Heart right ventricle (tissue), 16 donors: ENCODE measurements around the gene CORO1C. TPM values are rescaled to one million over a fixed set of nuclear protein-coding genes. Genes with fewer than 3 reads are reported as not detected.
A peak's percentile ranks its signal among the peaks of the same experiment; 100 is the strongest.

Experiments used
- ATAC-seq, 8 donors: fragments of 200-7000 bp; cut with Tn5 transposase; one replicate each; pipeline ENCODE4 v1.9.1; 2020; ENCODE audit warnings: mild to moderate bottlenecking in 8 of 8, moderate library complexity in 8 of 8, moderate number of reproducible peaks in 1 of 8
- DNase-seq, 2 donors: peaks; one replicate each; pipeline ENCODE4 v3.0.0-alpha.2; 2020
- H3K27ac ChIP-seq, 10 donors: fragments of 200-600 bp; sonication (generic) in 2 of 10; one replicate each; pipeline versions ENCODE4 v1.5.0 to v1.8.0; 2020 to 2022; ENCODE audit warnings: mild to moderate bottlenecking in 3 of 10
- H3K27me3 ChIP-seq, 7 donors: fragments of 200-600 bp; one replicate each; pipeline ENCODE4 v1.8.0; 2021 to 2022; ENCODE audit warnings: mild to moderate bottlenecking in 2 of 7
- H3K36me3 ChIP-seq, 9 donors: fragments of 200-600 bp; sonication (generic) in 1 of 9; one replicate each; pipeline versions ENCODE4 v1.5.0 to v1.8.0; 2020 to 2022; ENCODE audit warnings: mild to moderate bottlenecking in 2 of 9
- H3K4me1 ChIP-seq, 9 donors: fragments of 200-600 bp; sonication (generic) in 1 of 9; one replicate each; pipeline versions ENCODE4 v1.5.0 to v1.8.0; 2020 to 2022; ENCODE audit warnings: mild to moderate bottlenecking in 4 of 9
- H3K4me3 ChIP-seq, 10 donors: fragments of 200-600 bp; sonication (generic) in 2 of 10; one replicate each; pipeline versions ENCODE4 v1.5.0 to v1.8.0; 2020 to 2022; ENCODE audit warnings: mild to moderate bottlenecking in 7 of 10, moderate library complexity in 2 of 10
- H3K9me3 ChIP-seq, 11 donors: fragments of 200-600 bp in 10 of 11; sonication (generic) in 2 of 11; one replicate each; pipeline versions ENCODE4 v1.5.0 to v1.8.0; 2013 to 2022; ENCODE audit warnings: mild to moderate bottlenecking in 2 of 11, control low read depth in 1 of 11, moderate library complexity in 1 of 11
- WGBS, 2 donors: extraction: QIAGEN DNeasy Blood & Tissue Kit; methylation state at CpG; one replicate each; pipeline ENCODE4 v1.1.7; 2013; ENCODE audit warnings: inconsistent platforms in 1 of 2; 5-methylcytosine and 5-hydroxymethylcytosine counted together
- intact Hi-C, 10 donors: fragments of 100-400 bp; cut with DNase I; formaldehyde crosslinking; loops; one replicate each; pipeline versions ENCODE4 v1.11.1 to v1.14.2; 2022
- polyA plus RNA-seq, 2 donors: library from polyadenylated mRNA; stranded (reverse); fragments of 200-250 nt; gene quantifications; one replicate each; pipeline ENCODE4 v1.2.3, GENCODE V29; 2013
- total RNA-seq, 10 donors: library from RNA; stranded (reverse); fragmentation: NEBNext Ultra II Directional in 3 of 10; extraction: Animal tissue kit (Norgen Biotek cat#: 25700) in 3 of 10; gene quantifications; one replicate each; pipeline versions ENCODE4 v1.2.1 to v1.2.4, GENCODE V29; 2021 to 2023
- TF ChIP-seq, protein P1 (sequence below), 9 donors: fragments of 200-600 bp; sonication (generic) in 2 of 9; IDR thresholded peaks; one replicate each; pipeline versions ENCODE4 v1.5.0 to v1.8.0; 2021 to 2022; ENCODE audit warnings: antibody characterized with exemption in 9 of 9, mild to moderate bottlenecking in 5 of 9, moderate library complexity in 1 of 9
- donor health status: Arrhythmogenic right ventricular cardiomyopathy.
- donor health status: ischemic (EF 13 %, LVEDD 7.1; RV severe dilation, severe dysfunction).
- donor health status: healthy with polysubstance abuse.
- donor health status: DM: no; HTN: yes; CAD: no.
- donor health status: DM: no; HTN: no; CAD: no.
- donor health status: ischemic (EF 25% LVEDD 6.9; RV normal size, moderate dysfunction).
- donor health status: ischemic (EF 25% LVEDD 5.7; RV mildly dilated, moderate dysfunction).
- donor health status: healthy.
- donor health status: DM: yes; HTN: yes; CAD: no.
- donor health status: Ischemic cardiomyopathy.
- donor health status: ischemic (EF 35%, LVEDD 5.7; RV mildly dilated, moderate dysfunction).
- donor health status: nonischemic (EF 11% LVEDD 7.7; RV severe dilation, severe dysfunction).
- donor health status: DM: yes; HTN: yes; CAD: no.
- donor health status: PGD.
- donor health status: ischemic (EF 29% LVEDD 5.4; RV normal size, mild dysfunction).
- donor health status: nonischemic (EF 23%, LVEDD 6.1; RV moderate dilation, normal function).

The CORO1C gene
- total and polyA plus RNA-seq, 12 donors, result 25.5 to 88.6 (median 58.2) TPM

DNA sequence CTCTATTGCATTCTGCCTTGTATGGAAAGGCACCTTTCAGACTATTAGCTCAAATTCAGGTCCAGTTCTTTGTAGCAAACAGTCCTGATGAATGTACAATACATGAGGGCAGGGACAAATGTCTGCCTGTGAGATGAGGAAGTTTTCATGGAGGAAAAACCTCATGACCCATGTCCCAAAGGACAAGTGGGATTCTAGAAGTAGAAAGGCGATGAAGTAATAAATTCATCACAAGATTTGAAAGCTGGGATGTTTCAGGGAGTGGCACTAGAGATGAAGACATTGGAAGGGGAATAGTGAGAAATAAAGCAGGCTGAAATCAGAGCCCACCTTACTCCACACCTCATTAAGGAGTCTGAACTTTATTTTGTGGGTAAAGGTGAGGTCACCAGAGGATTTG is 4.2 kb downstream of the CORO1C start:
- H3K27ac ChIP-seq, result peak overlapping the region in 1 of 10 donors; percentile 6
- DNase-seq (no peak), ATAC-seq (no peak)
- no peak overlapping the region for H3K4me3 ChIP-seq
- intact Hi-C loops, result loop anchor here in 3 of 10 donors (5.0 to 10.0 kb wide), 3 partner anchors 52 to 125 kb away; no protein-coding TSS in a partner anchor
- H3K27me3 ChIP-seq, result no peaks in the 10 kb centered on the region
- no peaks in the 10 kb centered on the region for H3K9me3 ChIP-seq
- H3K36me3 ChIP-seq, result no peaks in the 10 kb centered on the region
- TF ChIP-seq, protein P1, sequence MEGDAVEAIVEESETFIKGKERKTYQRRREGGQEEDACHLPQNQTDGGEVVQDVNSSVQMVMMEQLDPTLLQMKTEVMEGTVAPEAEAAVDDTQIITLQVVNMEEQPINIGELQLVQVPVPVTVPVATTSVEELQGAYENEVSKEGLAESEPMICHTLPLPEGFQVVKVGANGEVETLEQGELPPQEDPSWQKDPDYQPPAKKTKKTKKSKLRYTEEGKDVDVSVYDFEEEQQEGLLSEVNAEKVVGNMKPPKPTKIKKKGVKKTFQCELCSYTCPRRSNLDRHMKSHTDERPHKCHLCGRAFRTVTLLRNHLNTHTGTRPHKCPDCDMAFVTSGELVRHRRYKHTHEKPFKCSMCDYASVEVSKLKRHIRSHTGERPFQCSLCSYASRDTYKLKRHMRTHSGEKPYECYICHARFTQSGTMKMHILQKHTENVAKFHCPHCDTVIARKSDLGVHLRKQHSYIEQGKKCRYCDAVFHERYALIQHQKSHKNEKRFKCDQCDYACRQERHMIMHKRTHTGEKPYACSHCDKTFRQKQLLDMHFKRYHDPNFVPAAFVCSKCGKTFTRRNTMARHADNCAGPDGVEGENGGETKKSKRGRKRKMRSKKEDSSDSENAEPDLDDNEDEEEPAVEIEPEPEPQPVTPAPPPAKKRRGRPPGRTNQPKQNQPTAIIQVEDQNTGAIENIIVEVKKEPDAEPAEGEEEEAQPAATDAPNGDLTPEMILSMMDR (IDR thresholded peaks at IDR 0.05), result no peak
- 88 to 91% methylated on average over 1 of the region's 1 CpG for WGBS, 2 donors
- H3K4me1 ChIP-seq, result peaks cover 6 to 82% (median 64%) of the 10 kb centered on the region in 9 donors

DNA sequence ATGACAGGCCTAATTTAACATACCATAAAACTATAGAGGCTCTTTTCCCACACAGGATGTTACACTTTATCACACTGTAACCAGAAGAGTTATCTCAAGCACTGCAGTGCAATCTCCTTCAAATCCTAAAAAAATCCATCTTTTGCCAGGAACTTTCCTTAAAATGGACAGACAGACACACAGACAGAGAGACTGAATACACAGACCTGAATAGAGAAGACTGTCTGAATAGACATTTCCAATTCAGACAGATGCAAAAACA is 6.5 kb downstream of the CORO1C start:
- H3K27me3 ChIP-seq, result no peaks in the 10 kb centered on the region
- DNase-seq (no peak), ATAC-seq (no peak)
- H3K36me3 ChIP-seq, result no peaks in the 10 kb centered on the region
- TF ChIP-seq, protein P1 (IDR thresholded peaks at IDR 0.05), result no peak
- intact Hi-C loops, result loop anchor here in 3 of 10 donors (5.0 to 10.0 kb wide), 3 partner anchors 50 to 127 kb away; no protein-coding TSS in a partner anchor
- H3K4me3 ChIP-seq, result no peak overlapping the region
- H3K4me1 ChIP-seq, result peaks cover 14 to 96% (median 83%) of the 10 kb centered on the region in 9 donors
- H3K27ac ChIP-seq, result peak overlapping the region in 5 of 10 donors; percentile 19 to 78 (median 60)
- H3K9me3 ChIP-seq, result no peaks in the 10 kb centered on the region

DNA sequence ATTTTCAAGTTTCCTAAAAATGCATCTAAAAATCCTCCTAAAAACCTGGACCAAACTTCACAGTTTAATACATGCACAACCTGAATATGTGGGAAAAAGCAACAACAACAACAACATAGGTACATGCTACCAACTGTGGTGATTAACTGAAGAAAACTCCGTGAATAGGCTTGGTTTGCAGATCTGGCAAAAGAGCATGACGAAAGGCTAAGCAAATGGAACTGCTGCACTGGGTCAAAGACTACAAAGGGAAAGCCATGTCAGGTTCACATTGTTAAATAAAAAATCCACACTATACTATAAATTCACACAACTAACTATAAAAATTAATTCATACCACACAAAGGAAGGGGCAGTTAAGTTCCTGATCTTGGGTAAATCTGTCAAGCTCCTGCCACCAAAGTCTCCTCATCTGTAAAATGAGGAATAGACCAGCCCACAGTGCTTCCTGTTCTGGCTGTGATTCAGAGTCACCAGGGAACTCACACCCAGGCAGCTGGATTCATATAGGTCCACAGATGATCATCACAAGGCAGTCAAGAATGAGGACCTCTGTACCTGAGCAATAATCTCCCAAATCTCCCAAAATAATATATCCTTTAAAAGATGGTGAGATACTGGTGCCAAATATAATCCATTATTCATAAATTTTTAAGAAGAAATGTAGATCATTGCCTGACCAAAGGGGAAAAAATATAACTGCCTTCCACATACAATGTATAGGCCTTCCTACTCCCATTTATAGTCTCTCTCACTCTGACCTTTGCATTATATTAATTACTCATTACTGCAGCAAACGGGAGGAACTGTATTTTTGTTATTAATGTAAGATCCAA is 7.0 kb downstream of the CORO1C start:
- Histone ChIP-seq H3K36me3 (no peaks in the 10 kb centered on the region), H3K27ac (peak overlapping the region in 8 of 10 donors; percentile 19 to 78 (median 57)), H3K4me3 (no peak overlapping the region), H3K27me3 (no peaks in the 10 kb centered on the region), H3K4me1 (peaks cover 14 to 96% (median 83%) of the 10 kb centered on the region in 9 donors), H3K9me3 (no peaks in the 10 kb centered on the region)
- ATAC-seq (peak in 6 of 8 donors; percentile 26 to 54 (median 40)), DNase-seq (no peak)
- intact Hi-C loops, result loop anchor here in 1 of 10 donors (10.0 kb wide), 1 partner anchor 49 kb away; no protein-coding TSS in a partner anchor
- 53 to 79% methylated on average over 3 of the region's 3 CpGs for WGBS, 2 donors
- TF ChIP-seq, protein P1 (IDR thresholded peaks at IDR 0.05), result no peak

DNA sequence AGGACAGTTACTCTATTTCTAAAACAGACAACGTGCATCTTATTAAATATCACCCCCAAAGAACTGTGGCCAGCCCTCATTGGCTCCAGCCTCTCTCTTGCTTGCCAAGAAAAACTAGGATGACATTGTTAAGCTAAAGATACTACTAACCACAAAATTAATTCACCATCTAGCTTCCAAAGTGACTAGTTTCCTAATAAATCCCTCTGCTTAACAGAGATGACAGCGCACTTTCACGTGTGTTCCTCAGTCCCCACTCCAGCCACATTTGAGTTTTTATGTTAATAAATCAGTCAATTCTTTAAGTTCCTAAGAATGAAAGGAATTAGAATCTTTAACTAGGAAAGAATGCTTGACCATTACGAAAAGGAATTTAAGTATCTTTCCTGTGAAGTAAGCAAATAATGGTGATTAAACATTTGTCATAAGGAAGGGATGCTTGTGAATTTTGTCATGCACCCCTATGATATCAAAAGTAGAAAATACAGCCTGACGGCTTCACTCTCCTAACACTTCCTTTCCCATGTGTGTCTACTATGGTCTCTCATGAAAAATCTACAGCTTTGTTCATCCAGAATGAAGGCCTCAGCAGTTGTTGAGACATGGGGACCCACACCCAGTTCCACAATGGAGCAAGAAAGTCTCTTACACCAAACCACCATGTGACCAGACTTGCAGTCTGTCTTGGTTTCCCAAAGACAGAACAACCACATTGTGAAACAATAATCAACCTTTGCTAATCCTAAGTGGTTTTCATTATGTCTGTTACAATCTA is 8.1 kb downstream of the CORO1C start:
- ATAC-seq (peak; percentile 29 to 66 (median 50)), DNase-seq (no peak)
- H3K27ac ChIP-seq, result peak overlapping the region in 9 of 10 donors; percentile 33 to 78 (median 60)
- 27 to 28% methylated on average over 5 of the region's 5 CpGs for WGBS, 2 donors
- H3K36me3 ChIP-seq, result no peaks in the 10 kb centered on the region
- H3K4me1 ChIP-seq, result peaks cover 14 to 93% (median 83%) of the 10 kb centered on the region in 9 donors
- TF ChIP-seq, protein P1 (IDR thresholded peaks at IDR 0.05), result no peak
- no peaks in the 10 kb centered on the region for H3K9me3 ChIP-seq
- intact Hi-C loops, result loop anchor here in 2 of 10 donors (2.0 to 10.0 kb wide), 2 partner anchors 48 to 62 kb away; no protein-coding TSS in a partner anchor
- H3K4me3 ChIP-seq, result no peak overlapping the region
- H3K27me3 ChIP-seq, result no peaks in the 10 kb centered on the region
